Suprapubic skin (tissue), 4 donors: ENCODE data around the gene LIPC. TPM values are rescaled to one million over a fixed set of nuclear protein-coding genes. Genes with fewer than 3 reads are reported as not detected.

Experiments used
- DNase-seq, 2 donors: peaks; one replicate each; pipeline ENCODE4 v3.0.0-alpha.2; 2019; ENCODE audit warnings: low spot score in 2 of 2
- H3K27ac ChIP-seq: fragments of 200-600 bp; sonication (generic); one replicate; pipeline ENCODE4 v1.5.1; 2019
- H3K27me3 ChIP-seq: fragments of 200-600 bp; sonication (generic); one replicate; pipeline ENCODE4 v1.5.1; 2019
- H3K36me3 ChIP-seq: fragments of 200-600 bp; sonication (generic); one replicate; pipeline ENCODE4 v1.5.1; 2019
- H3K4me1 ChIP-seq: fragments of 200-600 bp; sonication (generic); one replicate; pipeline ENCODE4 v1.5.1; 2019
- H3K4me3 ChIP-seq: fragments of 200-600 bp; sonication (generic); one replicate; pipeline ENCODE4 v1.5.1; 2019; ENCODE audit warnings: mild to moderate bottlenecking
- H3K9me3 ChIP-seq: fragments of 200-600 bp; sonication (generic); one replicate; pipeline ENCODE4 v1.5.1; 2019
- CTCF ChIP-seq, 2 donors: fragments of 200-600 bp in 1 of 2; fragments of 450-650 bp in 1 of 2; sonication (generic) in 1 of 2; IDR thresholded peaks; one replicate each; pipeline ENCODE4 v1.5.1; 2016 to 2019; ENCODE audit warnings: antibody characterized with exemption in 2 of 2, mild to moderate bottlenecking in 1 of 2, moderate library complexity in 1 of 2
- EP300 ChIP-seq: sonication (generic); formaldehyde crosslinking; IDR thresholded peaks from one replicate; pipeline ENCODE4 v1.6.1; 2017; ENCODE audit warnings: antibody characterized with exemption
- POLR2A ChIP-seq, 2 donors: fragments of 450-650 bp; IDR thresholded peaks; one replicate each; pipeline ENCODE4 v1.6.1; 2017; ENCODE audit warnings: antibody characterized with exemption in 2 of 2, mild to moderate bottlenecking in 2 of 2, moderate library complexity in 2 of 2
- POLR2AphosphoS5 ChIP-seq, 3 donors: sonication (generic); formaldehyde crosslinking; IDR thresholded peaks; one replicate each; pipeline ENCODE4 v1.6.1; 2017; ENCODE audit warnings: antibody characterized with exemption in 3 of 3
- WGBS: methylation state at CpG from one replicate; pipeline ENCODE4 v1.1.5; 2018; 5-methylcytosine and 5-hydroxymethylcytosine counted together
- total RNA-seq, 4 donors: library from RNA; depleted of rRNA; stranded (reverse); fragments of >200 nt; gene quantifications; one replicate each; pipeline ENCODE4 v1.1.0, GENCODE V29; 2016

LIPC gene
- total RNA-seq, 4 donors from 2014 or later = 0.26 to 0.96 TPM; not detected in 2

DNA sequence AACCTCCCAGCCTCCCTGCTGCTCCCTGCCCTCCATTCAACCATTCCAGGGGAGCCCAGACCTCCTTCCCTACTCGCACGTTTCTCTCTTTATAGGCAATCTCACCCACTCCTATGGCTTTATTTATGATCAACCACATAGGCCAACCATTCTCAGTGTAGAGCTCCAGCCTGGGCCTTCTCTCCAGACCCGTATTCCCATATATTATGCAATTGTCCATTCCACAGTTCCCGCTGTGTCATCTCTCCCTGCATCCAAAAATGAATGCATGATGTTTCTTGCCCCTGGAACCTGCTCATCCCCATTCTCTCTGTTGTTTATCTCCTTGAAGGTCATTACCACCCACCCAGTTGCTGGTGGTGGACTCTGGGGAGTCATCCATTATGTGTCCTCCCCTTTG is 140.7 kb downstream of the LIPC start:
- no peak for DNase-seq
- Histone ChIP-seq H3K27me3 (no peaks in the 10 kb centered on the region), H3K9me3 (no peaks in the 10 kb centered on the region), H3K4me1 (no peaks in the 10 kb centered on the region), H3K4me3 (no peak overlapping the region), H3K27ac (no peak overlapping the region), H3K36me3 (no peaks in the 10 kb centered on the region)
- TF ChIP-seq POLR2A (IDR thresholded peaks at IDR 0.05) (no peak), EP300 (no peak), POLR2AphosphoS5 (IDR thresholded peaks at IDR 0.05) (no peak), CTCF (IDR thresholded peaks at IDR 0.05) (no peak)
- WGBS = 86% methylated on average over 4 of the region's 4 CpGs

DNA sequence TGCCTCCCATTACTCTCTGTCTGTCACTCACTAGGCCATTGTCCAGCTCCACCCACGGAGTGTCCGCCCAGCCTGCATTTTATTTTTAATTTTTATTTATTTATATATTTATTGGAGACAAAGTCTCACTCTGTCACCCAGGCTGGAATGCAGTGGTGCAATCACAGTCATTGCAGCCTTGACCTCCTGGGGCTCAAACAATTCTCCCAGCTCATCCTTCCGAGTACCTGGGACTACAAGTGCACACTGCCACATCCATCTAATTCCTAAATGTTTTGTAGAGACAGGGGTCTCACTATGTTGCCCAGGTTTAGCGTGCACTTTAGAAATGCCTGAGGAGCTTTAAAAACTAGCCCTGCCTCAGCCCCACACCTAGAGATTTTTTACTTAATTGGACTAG is 141.5 kb downstream of the LIPC start:
- TF ChIP-seq POLR2AphosphoS5 (IDR thresholded peaks at IDR 0.05) (no peak), POLR2A (IDR thresholded peaks at IDR 0.05) (no peak), CTCF (IDR thresholded peaks at IDR 0.05) (no peak), EP300 (no peak)

DNA sequence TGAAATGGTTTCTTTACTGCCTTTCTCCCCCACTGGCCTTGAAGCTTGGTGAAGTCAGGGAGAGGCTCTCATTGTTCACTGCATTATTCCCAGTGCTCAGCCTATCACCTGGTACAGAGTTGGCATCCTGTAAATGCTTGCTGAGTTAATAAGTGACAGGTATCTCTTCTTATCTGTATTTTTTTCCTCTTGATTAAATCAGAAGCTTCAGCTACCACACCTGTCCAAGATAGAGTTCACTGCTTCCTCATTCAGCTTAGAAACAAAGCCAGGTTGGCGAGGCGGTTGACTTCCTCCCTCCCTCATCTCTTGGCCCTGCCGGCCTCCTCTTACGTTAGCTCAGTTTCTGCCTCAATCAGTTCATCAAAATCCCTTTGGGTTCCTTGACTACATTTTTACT is 142.8 kb downstream of the LIPC start:
- no peak for DNase-seq
- WGBS = 47% methylated on average over 4 of the region's 4 CpGs
- TF ChIP-seq POLR2A (IDR thresholded peaks at IDR 0.05) = no peak
- no peak for TF ChIP-seq POLR2AphosphoS5 (IDR thresholded peaks at IDR 0.05)
- TF ChIP-seq EP300 = no peak
- no peak for TF ChIP-seq CTCF (IDR thresholded peaks at IDR 0.05)

More for the DNA sequence above, 141.5 kb downstream of the LIPC start:
- 89% methylated on average over 4 of the region's 4 CpGs for WGBS
- Histone ChIP-seq H3K4me3 (no peak overlapping the region), H3K27ac (no peak overlapping the region), H3K36me3 (no peaks in the 10 kb centered on the region), H3K27me3 (no peaks in the 10 kb centered on the region), H3K4me1 (no peaks in the 10 kb centered on the region), H3K9me3 (no peaks in the 10 kb centered on the region)
- DNase-seq = no peak

GRCh38 chr15:58575045-58575786 is 143.4 kb downstream of the LIPC start:
- Histone ChIP-seq H3K36me3 (no peaks in the 10 kb centered on the region), H3K27me3 (no peaks in the 10 kb centered on the region), H3K9me3 (no peaks in the 10 kb centered on the region), H3K27ac (no peak overlapping the region), H3K4me1 (no peaks in the 10 kb centered on the region), H3K4me3 (no peak overlapping the region)
- 91% methylated on average over 14 of the region's 14 CpGs for WGBS
- DNase-seq = no peak
- no peak for TF ChIP-seq CTCF (IDR thresholded peaks at IDR 0.05)
- TF ChIP-seq POLR2AphosphoS5 (IDR thresholded peaks at IDR 0.05) = no peak
- TF ChIP-seq POLR2A (IDR thresholded peaks at IDR 0.05) = no peak
- TF ChIP-seq EP300 = no peak

More for the DNA sequence above, 142.8 kb downstream of the LIPC start:
- no peaks in the 10 kb centered on the region for H3K27me3 ChIP-seq
- H3K4me1 ChIP-seq = no peaks in the 10 kb centered on the region
- H3K36me3 ChIP-seq = no peaks in the 10 kb centered on the region
- no peak overlapping the region for H3K4me3 ChIP-seq
- H3K27ac ChIP-seq = no peak overlapping the region
- no peaks in the 10 kb centered on the region for H3K9me3 ChIP-seq

- H3K4me1 ChIP-seq = no peaks in the 10 kb centered on the region
- H3K4me3 ChIP-seq = no peak overlapping the region
- no peak overlapping the region for H3K27ac ChIP-seq
- H3K36me3 ChIP-seq = no peaks in the 10 kb centered on the region
- no peaks in the 10 kb centered on the region for H3K27me3 ChIP-seq
- H3K9me3 ChIP-seq = no peaks in the 10 kb centered on the region
- DNase-seq = no peak
- TF ChIP-seq POLR2A (IDR thresholded peaks at IDR 0.05) = no peak
- TF ChIP-seq EP300 = no peak
Observed at GRCh38 chr15:58576657-58577056, 144.9 kb downstream of the LIPC start.
